HepG2 (cell line): Measurements from ENCODE around the gene LY6G5B. TPM values are rescaled to one million over a fixed set of nuclear protein-coding genes. Genes with fewer than 3 reads are reported as not detected.

ENCODE experiments used
- FIP1L1 ChIP-seq: fragments of 200-400 bp; formaldehyde crosslinking; IDR thresholded peaks from 2 replicates; pipeline ENCODE4 v1.6.1; 2018; ENCODE audit warnings: low read depth, mild to moderate bottlenecking, low read length, moderate library complexity, borderline replicate concordance; ENCODE audit not compliant: insufficient read depth
- FOXK1 ChIP-seq: sonication (generic); formaldehyde crosslinking; IDR thresholded peaks from 2 replicates; pipeline ENCODE4 v1.4.0; 2020; ENCODE audit warnings: low read depth, missing genetic modification reagents, borderline replicate concordance
- GTF3A ChIP-seq: sonication (generic); formaldehyde crosslinking; conservative IDR thresholded peaks from 2 replicates; pipeline ENCODE4 v1.4.0; 2020; ENCODE audit warnings: mild to moderate bottlenecking, missing genetic modification reagents
- HHEX ChIP-seq: IDR thresholded peaks from 2 replicates; pipeline ENCODE4 v1.6.1; 2016; ENCODE audit warnings: control low read depth
- MEIS2 ChIP-seq: sonication (generic); formaldehyde crosslinking; IDR thresholded peaks from 2 replicates; pipeline ENCODE4 v1.9.0; 2021; ENCODE audit warnings: mild to moderate bottlenecking, missing genetic modification reagents
- PHF5A ChIP-seq: IDR thresholded peaks from one replicate; pipeline ENCODE4 v1.6.1; 2018; ENCODE audit warnings: low read depth, missing genetic modification reagents; ENCODE audit not compliant: unreplicated experiment
- REST ChIP-seq, 2 experiments: IDR thresholded peaks; 2 replicates each; pipeline ENCODE4 v1.6.1; 2011 to 2012; ENCODE audit warnings: low read length in 2 of 2, borderline replicate concordance in 1 of 2, low read depth in 1 of 2, mild to moderate bottlenecking in 1 of 2, moderate library complexity in 1 of 2
- SOX13 ChIP-seq, 3 experiments: fragments of 450-650 bp in 1 of 3; sonication (generic) in 1 of 3; formaldehyde crosslinking in 1 of 3; IDR thresholded peaks in 2 of 3; conservative IDR thresholded peaks in 1 of 3; 2 replicates each; pipeline versions ENCODE4 v1.5.0 to v1.6.1; 2016 to 2020; ENCODE audit warnings: antibody characterized with exemption in 1 of 3, mild to moderate bottlenecking in 1 of 3, missing compliant biosample characterization in 1 of 3, missing genetic modification reagents in 1 of 3, moderate library complexity in 1 of 3
- STAT6 ChIP-seq: sonication (generic); formaldehyde crosslinking; IDR thresholded peaks from 2 replicates; pipeline ENCODE4 v1.4.0; 2020; ENCODE audit warnings: missing genetic modification reagents, mild to moderate bottlenecking, borderline replicate concordance
- XRCC5 ChIP-seq: fragments of 200-400 bp; formaldehyde crosslinking; optimal IDR thresholded peaks from 2 replicates; pipeline ENCODE3; 2017; ENCODE audit warnings: mild to moderate bottlenecking, low read length
- ZBTB7B ChIP-seq: sonication (generic); formaldehyde crosslinking; IDR thresholded peaks from 2 replicates; pipeline ENCODE4 v1.4.0; 2020; ENCODE audit warnings: missing genetic modification reagents
- ZMAT3 ChIP-seq: sonication (generic); formaldehyde crosslinking; conservative IDR thresholded peaks from 2 replicates; pipeline ENCODE4 v1.7.0; 2021; ENCODE audit warnings: missing genetic modification reagents
- ZNF570 ChIP-seq: sonication (generic); formaldehyde crosslinking; IDR thresholded peaks from 2 replicates; pipeline ENCODE4 v1.4.0; 2020; ENCODE audit warnings: mild to moderate bottlenecking, missing genetic modification reagents, borderline replicate concordance
- ZNF766 ChIP-seq: sonication (generic); formaldehyde crosslinking; IDR thresholded peaks from 2 replicates; pipeline ENCODE4 v1.5.0; 2020; ENCODE audit warnings: missing genetic modification reagents, borderline replicate concordance
- ZNF773 ChIP-seq: sonication (generic); formaldehyde crosslinking; IDR thresholded peaks from 2 replicates; pipeline ENCODE4 v1.4.0; 2020; ENCODE audit warnings: missing genetic modification reagents, borderline replicate concordance
- polyA plus RNA-seq, 8 experiments: library from polyadenylated mRNA; depleted of rRNA in 3 of 8; stranded (reverse) in 7 of 8; unstranded in 1 of 8; fragments of >200 nt; fragmentation: Illumina TruSeq in 4 of 8; extraction: Trizol in 4 of 8; gene quantifications; 2 replicates each; pipeline versions ENCODE4 v1.2.1 to v1.2.3, GENCODE V29; 2011 to 2016; ENCODE audit warnings: low read depth in 4 of 8, missing spikeins in 1 of 8, mixed read lengths in 1 of 8; ENCODE audit not compliant: insufficient read depth in 1 of 8
- total RNA-seq, 5 experiments: library from RNA; depleted of rRNA; stranded (reverse); fragments of >200 nt; fragmentation: Illumina TruSeq; extraction: Trizol; gene quantifications; 2 replicates each; pipeline ENCODE4 v1.2.3, GENCODE V29; 2016; ENCODE audit warnings: low read depth in 1 of 5
- TF ChIP-seq, protein P1 (sequence below): sonication (generic); formaldehyde crosslinking; IDR thresholded peaks from 2 replicates; pipeline ENCODE4 v1.5.0; 2020; ENCODE audit warnings: mild to moderate bottlenecking, missing genetic modification reagents
- TF ChIP-seq, protein P2 (sequence below): conservative IDR thresholded peaks from 2 replicates; pipeline ENCODE4 v1.6.1; 2018; ENCODE audit warnings: missing genetic modification reagents

Gene LY6G5B
- total and polyA plus RNA-seq, 2 of the 13 experiments (the other 11 are each of a cell fraction or from before 2014, with no cell fraction given) = 7.8 to 15.7 TPM

DNA sequence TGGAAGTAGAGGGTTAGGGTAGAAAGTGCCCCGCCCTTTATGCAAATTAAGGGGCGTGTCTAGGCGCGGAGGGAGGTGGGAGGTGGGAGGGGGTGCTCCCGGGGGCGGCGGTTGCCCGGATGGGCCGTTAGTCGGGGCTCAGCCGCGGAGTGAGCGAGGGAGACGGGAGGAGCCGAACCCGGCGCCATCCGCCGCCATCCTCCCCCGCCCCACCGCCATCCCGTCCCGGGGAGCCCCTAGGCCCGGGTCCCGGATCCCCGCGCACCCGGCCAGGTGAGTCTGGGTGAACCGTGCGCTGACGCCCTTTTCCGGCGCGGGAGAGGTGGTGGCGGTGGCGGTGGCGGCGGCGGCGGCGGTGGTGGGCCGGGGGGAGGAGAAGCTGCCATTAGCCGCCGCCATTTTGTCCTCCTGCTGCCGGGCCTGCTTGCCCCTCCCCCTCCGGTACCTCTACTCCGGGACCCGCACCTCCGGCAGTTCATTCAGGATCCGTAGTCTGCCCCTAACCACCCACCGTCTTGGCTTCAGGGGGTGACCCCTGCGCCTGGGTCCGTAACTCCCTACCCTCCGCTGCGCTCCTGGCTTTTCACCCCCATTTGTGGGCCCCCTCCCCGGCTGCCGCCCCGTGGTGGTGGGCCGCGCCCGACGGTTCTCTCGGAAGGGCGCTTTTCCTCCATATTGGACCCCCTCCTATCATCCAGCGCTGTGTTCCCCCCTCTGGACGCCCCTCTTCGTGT, 49.0 kb upstream of the LY6G5B start, which contains the start of gene PRRC2A (continued):
- TF ChIP-seq REST (IDR thresholded peaks at IDR 0.05; ENCODE audit: borderline replicate concordance in 1 of 2, low read depth in 1 of 2, low read length in 2 of 2) (peak in 1 of 2 experiments; percentile 40; a peak in 1 of 4 replicates), FOXK1 (peak; percentile 12; the same call in 1 of the 2 replicates), ZBTB7B (CRISPR knock-in tag) (peak; percentile 69; the same call in 1 of the 2 replicates), ZNF570 (no peak), MEIS2 (no peak; the same call in 1 of the 2 replicates), SOX13 (IDR thresholded peaks at IDR 0.05) (0 out of 2 replicates have a peak, but pooled peaks have one; percentile 6), SOX13 (CRISPR knock-in tag; conservative IDR thresholded peaks at IDR 0.05 in 1 of 2, IDR thresholded peaks at IDR 0.05 in 1 of 2) (no peak), GTF3A (CRISPR knock-in tag) (no peak), STAT6 (0 out of 2 replicates have a peak, but pooled peaks have one; percentile 44), ZNF773 (CRISPR knock-in tag) (no peak), PHF5A (peak; percentile 65), FIP1L1 (no peak), ZNF766 (CRISPR knock-in tag) (no peak), ZMAT3 (CRISPR knock-in tag) (peak; percentile 77), XRCC5 (no peak), HHEX (no peak)
- TF ChIP-seq, protein P1, sequence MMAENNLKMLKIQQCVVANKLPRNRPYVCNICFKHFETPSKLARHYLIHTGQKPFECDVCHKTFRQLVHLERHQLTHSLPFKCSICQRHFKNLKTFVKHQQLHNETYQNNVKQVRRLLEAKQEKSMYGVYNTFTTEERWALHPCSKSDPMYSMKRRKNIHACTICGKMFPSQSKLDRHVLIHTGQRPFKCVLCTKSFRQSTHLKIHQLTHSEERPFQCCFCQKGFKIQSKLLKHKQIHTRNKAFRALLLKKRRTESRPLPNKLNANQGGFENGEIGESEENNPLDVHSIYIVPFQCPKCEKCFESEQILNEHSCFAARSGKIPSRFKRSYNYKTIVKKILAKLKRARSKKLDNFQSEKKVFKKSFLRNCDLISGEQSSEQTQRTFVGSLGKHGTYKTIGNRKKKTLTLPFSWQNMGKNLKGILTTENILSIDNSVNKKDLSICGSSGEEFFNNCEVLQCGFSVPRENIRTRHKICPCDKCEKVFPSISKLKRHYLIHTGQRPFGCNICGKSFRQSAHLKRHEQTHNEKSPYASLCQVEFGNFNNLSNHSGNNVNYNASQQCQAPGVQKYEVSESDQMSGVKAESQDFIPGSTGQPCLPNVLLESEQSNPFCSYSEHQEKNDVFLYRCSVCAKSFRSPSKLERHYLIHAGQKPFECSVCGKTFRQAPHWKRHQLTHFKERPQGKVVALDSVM (CRISPR knock-in tag) = no peak; the same call in 1 of the 2 replicates
- TF ChIP-seq, protein P2, sequence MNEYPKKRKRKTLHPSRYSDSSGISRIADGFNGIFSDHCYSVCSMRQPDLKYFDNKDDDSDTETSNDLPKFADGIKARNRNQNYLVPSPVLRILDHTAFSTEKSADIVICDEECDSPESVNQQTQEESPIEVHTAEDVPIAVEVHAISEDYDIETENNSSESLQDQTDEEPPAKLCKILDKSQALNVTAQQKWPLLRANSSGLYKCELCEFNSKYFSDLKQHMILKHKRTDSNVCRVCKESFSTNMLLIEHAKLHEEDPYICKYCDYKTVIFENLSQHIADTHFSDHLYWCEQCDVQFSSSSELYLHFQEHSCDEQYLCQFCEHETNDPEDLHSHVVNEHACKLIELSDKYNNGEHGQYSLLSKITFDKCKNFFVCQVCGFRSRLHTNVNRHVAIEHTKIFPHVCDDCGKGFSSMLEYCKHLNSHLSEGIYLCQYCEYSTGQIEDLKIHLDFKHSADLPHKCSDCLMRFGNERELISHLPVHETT = peak; percentile 98
